Body of pancreas (tissue), 4 donors: ENCODE measurements around the gene MARK1. TPM values are rescaled to one million over a fixed set of nuclear protein-coding genes. Genes with fewer than 3 reads are reported as not detected.
A peak's percentile ranks its signal among the peaks of the same experiment; 100 is the strongest.

ENCODE experiments used
- ATAC-seq: fragments of 150-250 bp; one replicate; pipeline ENCODE4 v1.9.1; 2016
- DNase-seq, 4 donors: peaks; one replicate each; pipeline ENCODE4 v3.0.0-alpha.2; 2019
- H3K27ac ChIP-seq, 4 donors: fragments of 200-600 bp; sonication (generic); 1 replicate in 3 of 4; 2 replicates in 1 of 4; pipeline versions ENCODE4 v1.5.1 to v1.6.1; 2016 to 2019; ENCODE audit warnings: mild to moderate bottlenecking in 1 of 4, mixed read lengths in 1 of 4, moderate library complexity in 1 of 4
- H3K27me3 ChIP-seq, 2 donors: fragments of 200-600 bp; sonication (generic); one replicate each; pipeline ENCODE4 v1.6.0; 2016; ENCODE audit warnings: mild to moderate bottlenecking in 1 of 2
- H3K36me3 ChIP-seq, 2 donors: fragments of 200-600 bp; sonication (generic); replicated peaks in 1 of 2; 2 replicates each; pipeline ENCODE4 v1.5.1; 2016; ENCODE audit warnings: low read depth in 2 of 2; ENCODE audit not compliant: insufficient read depth in 1 of 2
- H3K4me1 ChIP-seq: fragments of 200-600 bp; sonication (generic); one replicate; pipeline ENCODE4 v1.6.0; 2016
- H3K4me3 ChIP-seq, 2 donors: fragments of 200-600 bp; sonication (generic); 1 replicate in 1 of 2; 2 replicates in 1 of 2; pipeline ENCODE4 v1.5.1; 2016 to 2019
- H3K9me3 ChIP-seq, 3 donors: fragments of 200-600 bp; sonication (generic); 1 replicate in 2 of 3; 2 replicates in 1 of 3; pipeline ENCODE4 v1.5.1; 2016
- POLR2A ChIP-seq, 3 donors: fragments of 450-650 bp; IDR thresholded peaks; one replicate each; pipeline ENCODE4 v1.6.1; 2016; ENCODE audit warnings: antibody characterized with exemption in 3 of 3, mild to moderate bottlenecking in 2 of 3
- WGBS, 2 donors: methylation state at CpG; one replicate each; pipeline ENCODE4 v1.1.5; 2017; 5-methylcytosine and 5-hydroxymethylcytosine counted together
- intact Hi-C: fragments of 100-400 bp; cut with DNase I; formaldehyde crosslinking; loops from one replicate; pipeline ENCODE4 v1.15.1; 2023
- total RNA-seq, 2 donors: library from RNA; depleted of rRNA; stranded (reverse); fragments of >200 nt; gene quantifications; one replicate each; pipeline ENCODE4 v1.1.0, GENCODE V29; 2016
- TF ChIP-seq, protein P1 (sequence below), 7 experiments: fragments of 450-650 bp in 4 of 7; fragments of 200-600 bp in 3 of 7; sonication (generic) in 3 of 7; IDR thresholded peaks; one replicate each; pipeline ENCODE4 v1.5.1; 2016 to 2019; ENCODE audit warnings: antibody characterized with exemption in 7 of 7

Gene MARK1
- total RNA-seq, 2 donors from 2014 or later, result 2.1 to 5.3 TPM

GRCh38 chr1:220487297-220487820, 40.6 kb upstream of the MARK1 start:
- no peak overlapping the region for H3K4me3 ChIP-seq
- ATAC-seq (peak; percentile 59), DNase-seq (peak in 2 of 4 donors; percentile 13 to 38)
- intact Hi-C loops, result no loop called here
- peaks cover 4% of the 10 kb centered on the region for H3K4me1 ChIP-seq
- no peaks in the 10 kb centered on the region for H3K9me3 ChIP-seq
- H3K36me3 ChIP-seq, result no peaks in the 10 kb centered on the region
- no peaks in the 10 kb centered on the region for H3K27me3 ChIP-seq
- TF ChIP-seq, protein P1, sequence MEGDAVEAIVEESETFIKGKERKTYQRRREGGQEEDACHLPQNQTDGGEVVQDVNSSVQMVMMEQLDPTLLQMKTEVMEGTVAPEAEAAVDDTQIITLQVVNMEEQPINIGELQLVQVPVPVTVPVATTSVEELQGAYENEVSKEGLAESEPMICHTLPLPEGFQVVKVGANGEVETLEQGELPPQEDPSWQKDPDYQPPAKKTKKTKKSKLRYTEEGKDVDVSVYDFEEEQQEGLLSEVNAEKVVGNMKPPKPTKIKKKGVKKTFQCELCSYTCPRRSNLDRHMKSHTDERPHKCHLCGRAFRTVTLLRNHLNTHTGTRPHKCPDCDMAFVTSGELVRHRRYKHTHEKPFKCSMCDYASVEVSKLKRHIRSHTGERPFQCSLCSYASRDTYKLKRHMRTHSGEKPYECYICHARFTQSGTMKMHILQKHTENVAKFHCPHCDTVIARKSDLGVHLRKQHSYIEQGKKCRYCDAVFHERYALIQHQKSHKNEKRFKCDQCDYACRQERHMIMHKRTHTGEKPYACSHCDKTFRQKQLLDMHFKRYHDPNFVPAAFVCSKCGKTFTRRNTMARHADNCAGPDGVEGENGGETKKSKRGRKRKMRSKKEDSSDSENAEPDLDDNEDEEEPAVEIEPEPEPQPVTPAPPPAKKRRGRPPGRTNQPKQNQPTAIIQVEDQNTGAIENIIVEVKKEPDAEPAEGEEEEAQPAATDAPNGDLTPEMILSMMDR (IDR thresholded peaks at IDR 0.05), result no peak
- TF ChIP-seq POLR2A (IDR thresholded peaks at IDR 0.05), result no peak
- WGBS, 2 donors, result 49 to 58% methylated on average over 5 of the region's 5 CpGs
- H3K27ac ChIP-seq, result no peak overlapping the region

- no peak for DNase-seq
- Histone ChIP-seq H3K4me3 (no peak overlapping the region), H3K27me3 (no peaks in the 10 kb centered on the region), H3K4me1 (peaks cover 12% of the 10 kb centered on the region), H3K27ac (no peak overlapping the region), H3K9me3 (no peaks in the 10 kb centered on the region), H3K36me3 (no peaks in the 10 kb centered on the region)
- 84 to 88% methylated on average over 2 of the region's 2 CpGs for WGBS, 2 donors
- no peak for ATAC-seq
- TF ChIP-seq, protein P1 (IDR thresholded peaks at IDR 0.05), result no peak
- TF ChIP-seq POLR2A (IDR thresholded peaks at IDR 0.05), result no peak
- intact Hi-C loops, result no loop called here
These were observed 36.0 kb upstream of the MARK1 start for GRCh38 chr1:220491891-220492290.

- no peak for ATAC-seq
- intact Hi-C loops, result no loop called here
- H3K36me3 ChIP-seq, result no peaks in the 10 kb centered on the region
- H3K9me3 ChIP-seq, result no peaks in the 10 kb centered on the region
- no peak for TF ChIP-seq POLR2A (IDR thresholded peaks at IDR 0.05)
- TF ChIP-seq, protein P1 (IDR thresholded peaks at IDR 0.05), result no peak
- 58 to 68% methylated on average over 5 of the region's 5 CpGs for WGBS, 2 donors
- peaks cover 7% of the 10 kb centered on the region for H3K4me1 ChIP-seq
- H3K27ac ChIP-seq, result no peak overlapping the region
- DNase-seq, result no peak
- no peaks in the 10 kb centered on the region for H3K27me3 ChIP-seq
- H3K4me3 ChIP-seq, result no peak overlapping the region
These were observed 30.6 kb upstream of the MARK1 start for GRCh38 chr1:220497220-220497947.

DNA sequence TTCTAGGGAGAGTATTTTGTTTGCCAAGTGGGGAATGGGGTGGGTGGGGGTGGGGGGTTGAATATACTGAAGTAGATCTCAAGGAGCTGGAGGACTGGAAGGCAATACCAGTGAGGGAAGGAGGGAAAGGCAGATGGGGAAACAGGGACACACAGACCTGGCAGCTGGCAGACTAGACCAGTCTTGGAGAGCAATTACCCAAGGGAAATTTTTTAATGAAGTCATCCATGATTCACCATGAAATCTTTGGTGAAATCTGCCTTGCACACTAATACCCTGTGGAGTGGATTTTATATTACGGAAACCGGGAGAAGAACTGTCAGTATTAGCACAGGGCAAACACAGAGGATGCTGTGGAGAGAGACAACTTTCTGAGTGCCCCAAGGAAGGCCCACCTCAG, 29.7 kb upstream of the MARK1 start:
- Histone ChIP-seq H3K4me3 (no peak overlapping the region), H3K4me1 (no peaks in the 10 kb centered on the region), H3K27me3 (no peaks in the 10 kb centered on the region), H3K36me3 (no peaks in the 10 kb centered on the region), H3K27ac (no peak overlapping the region), H3K9me3 (no peaks in the 10 kb centered on the region)
- WGBS, 2 donors, result 74 to 79% methylated on average over 2 of the region's 2 CpGs
- intact Hi-C loops, result no loop called here
- ATAC-seq (no peak), DNase-seq (no peak)
- TF ChIP-seq, protein P1 (IDR thresholded peaks at IDR 0.05), result no peak
- TF ChIP-seq POLR2A (IDR thresholded peaks at IDR 0.05), result no peak

DNA sequence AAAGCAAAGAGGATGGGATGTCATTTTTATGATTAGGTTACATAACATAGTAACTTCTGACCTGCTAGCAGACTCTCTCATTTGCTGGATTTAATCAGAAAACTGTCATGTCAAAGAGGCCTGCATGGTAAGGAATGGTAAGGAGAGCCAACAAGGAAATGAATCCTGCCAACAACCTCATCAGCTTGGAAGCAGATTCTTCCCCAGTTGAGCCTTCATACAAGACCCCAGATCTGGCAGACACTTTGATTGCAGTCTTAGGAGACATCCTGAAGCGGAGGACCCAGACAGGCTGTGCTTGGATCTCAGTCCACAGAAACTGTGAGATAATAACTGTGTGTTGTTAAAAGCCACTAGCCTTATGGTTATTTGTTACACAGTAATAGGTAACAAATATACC, 27.6 kb upstream of the MARK1 start:
- no peaks in the 10 kb centered on the region for H3K9me3 ChIP-seq
- no peaks in the 10 kb centered on the region for H3K36me3 ChIP-seq
- no peak overlapping the region for H3K27ac ChIP-seq
- H3K4me1 ChIP-seq, result no peaks in the 10 kb centered on the region
- DNase-seq (no peak), ATAC-seq (no peak)
- no peak overlapping the region for H3K4me3 ChIP-seq
- 64 to 88% methylated on average over 1 of the region's 1 CpG for WGBS, 2 donors
- no peak for TF ChIP-seq POLR2A (IDR thresholded peaks at IDR 0.05)
- TF ChIP-seq, protein P1 (IDR thresholded peaks at IDR 0.05), result no peak
- no peaks in the 10 kb centered on the region for H3K27me3 ChIP-seq
- intact Hi-C loops, result no loop called here
